ENCODE data around the gene GAREM2. TPM values are rescaled to one million over a fixed set of nuclear protein-coding genes. Genes with fewer than 3 reads are reported as not detected.

Gene GAREM2
- total RNA-seq, 4 donors from 2014 or later, result 0.39 to 0.98 (median 0.72) TPM

DNA sequence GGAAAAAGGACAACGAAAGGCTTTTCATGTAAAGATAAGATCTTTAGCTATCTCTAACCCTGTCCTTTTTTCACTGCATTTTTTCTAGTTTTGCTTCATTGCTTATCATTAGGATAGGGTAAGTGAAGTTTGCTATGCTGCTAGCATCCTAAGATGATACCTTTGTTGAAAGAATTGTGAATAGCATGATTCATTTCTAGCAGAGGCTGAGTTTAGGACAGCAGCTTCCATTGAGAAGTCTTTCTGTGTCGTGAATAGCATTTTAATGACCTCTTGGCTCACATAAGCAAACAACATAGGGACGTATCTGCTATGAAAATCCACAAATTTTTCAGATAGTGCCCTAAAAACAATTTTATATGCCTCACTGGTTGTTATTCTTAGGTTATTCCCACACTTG is 36.4 kb upstream of the GAREM2 start:
- H3K36me3 ChIP-seq, result peaks cover 24% of the 10 kb centered on the region
- 70% methylated on average over 3 of the region's 3 CpGs for WGBS

DNA sequence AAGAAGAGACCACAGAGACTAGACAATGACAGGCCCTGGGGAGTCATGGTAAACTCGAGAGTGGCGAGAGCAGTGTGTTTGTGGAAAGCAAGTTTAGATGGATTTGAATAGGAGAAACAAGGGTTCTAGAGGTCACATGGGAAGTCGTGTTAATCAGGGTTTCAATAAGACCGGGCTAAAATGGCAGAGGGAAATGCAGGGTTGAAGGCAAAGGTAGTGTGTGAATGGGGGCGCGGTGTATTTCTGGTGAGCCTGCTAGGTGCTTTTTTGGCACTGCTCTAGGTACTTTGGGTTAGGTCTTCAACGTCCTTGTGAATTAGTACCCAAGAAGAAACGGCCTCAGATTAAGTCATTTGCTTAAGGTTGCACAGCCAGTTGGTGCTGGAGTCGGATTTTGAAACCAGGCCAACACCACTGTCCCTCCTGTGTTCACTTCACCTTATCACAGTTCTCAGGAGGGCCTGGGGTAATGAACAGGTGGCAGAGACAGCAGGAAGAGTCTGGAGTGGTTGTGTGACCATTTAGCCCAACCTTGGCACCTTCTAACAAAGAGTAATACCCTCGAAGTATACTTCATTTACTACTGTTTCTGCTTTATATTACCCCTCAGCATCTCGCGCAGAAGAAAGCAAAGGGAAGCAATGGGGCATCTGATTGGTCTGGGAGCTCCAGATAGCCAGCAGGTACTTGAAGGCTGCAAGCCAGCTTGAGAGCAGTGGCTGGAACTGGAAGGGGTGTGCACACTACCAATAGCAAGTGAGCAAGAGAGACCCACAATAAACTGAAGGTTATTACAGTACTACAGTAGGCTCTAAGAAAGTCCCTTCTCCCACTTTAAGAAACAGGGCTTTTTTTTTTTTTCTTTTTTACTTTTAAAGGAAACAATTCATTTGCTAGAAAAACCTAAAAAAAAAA is 33.4 kb upstream of the GAREM2 start:
- no peak for DNase-seq (ENCODE audit: low spot score in 2 of 2)
- no peak for TF ChIP-seq EP300 (IDR thresholded peaks at IDR 0.05)
- TF ChIP-seq POLR2AphosphoS5 (IDR thresholded peaks at IDR 0.05), result no peak
- 69% methylated on average over 12 of the region's 12 CpGs for WGBS

More for the DNA sequence above, 36.4 kb upstream of the GAREM2 start:
- no peaks in the 10 kb centered on the region for H3K9me3 ChIP-seq
- H3K27me3 ChIP-seq, result no peaks in the 10 kb centered on the region
- H3K4me3 ChIP-seq, result no peak overlapping the region
- TF ChIP-seq POLR2A (IDR thresholded peaks at IDR 0.05) (no peak), EP300 (IDR thresholded peaks at IDR 0.05) (no peak), POLR2AphosphoS5 (IDR thresholded peaks at IDR 0.05) (no peak)
- TF ChIP-seq, protein P1, sequence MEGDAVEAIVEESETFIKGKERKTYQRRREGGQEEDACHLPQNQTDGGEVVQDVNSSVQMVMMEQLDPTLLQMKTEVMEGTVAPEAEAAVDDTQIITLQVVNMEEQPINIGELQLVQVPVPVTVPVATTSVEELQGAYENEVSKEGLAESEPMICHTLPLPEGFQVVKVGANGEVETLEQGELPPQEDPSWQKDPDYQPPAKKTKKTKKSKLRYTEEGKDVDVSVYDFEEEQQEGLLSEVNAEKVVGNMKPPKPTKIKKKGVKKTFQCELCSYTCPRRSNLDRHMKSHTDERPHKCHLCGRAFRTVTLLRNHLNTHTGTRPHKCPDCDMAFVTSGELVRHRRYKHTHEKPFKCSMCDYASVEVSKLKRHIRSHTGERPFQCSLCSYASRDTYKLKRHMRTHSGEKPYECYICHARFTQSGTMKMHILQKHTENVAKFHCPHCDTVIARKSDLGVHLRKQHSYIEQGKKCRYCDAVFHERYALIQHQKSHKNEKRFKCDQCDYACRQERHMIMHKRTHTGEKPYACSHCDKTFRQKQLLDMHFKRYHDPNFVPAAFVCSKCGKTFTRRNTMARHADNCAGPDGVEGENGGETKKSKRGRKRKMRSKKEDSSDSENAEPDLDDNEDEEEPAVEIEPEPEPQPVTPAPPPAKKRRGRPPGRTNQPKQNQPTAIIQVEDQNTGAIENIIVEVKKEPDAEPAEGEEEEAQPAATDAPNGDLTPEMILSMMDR (IDR thresholded peaks at IDR 0.05), result no peak
- H3K4me1 ChIP-seq, result no peaks in the 10 kb centered on the region
- DNase-seq (ENCODE audit: low spot score in 2 of 2), result no peak
- H3K27ac ChIP-seq, result no peak overlapping the region

DNA sequence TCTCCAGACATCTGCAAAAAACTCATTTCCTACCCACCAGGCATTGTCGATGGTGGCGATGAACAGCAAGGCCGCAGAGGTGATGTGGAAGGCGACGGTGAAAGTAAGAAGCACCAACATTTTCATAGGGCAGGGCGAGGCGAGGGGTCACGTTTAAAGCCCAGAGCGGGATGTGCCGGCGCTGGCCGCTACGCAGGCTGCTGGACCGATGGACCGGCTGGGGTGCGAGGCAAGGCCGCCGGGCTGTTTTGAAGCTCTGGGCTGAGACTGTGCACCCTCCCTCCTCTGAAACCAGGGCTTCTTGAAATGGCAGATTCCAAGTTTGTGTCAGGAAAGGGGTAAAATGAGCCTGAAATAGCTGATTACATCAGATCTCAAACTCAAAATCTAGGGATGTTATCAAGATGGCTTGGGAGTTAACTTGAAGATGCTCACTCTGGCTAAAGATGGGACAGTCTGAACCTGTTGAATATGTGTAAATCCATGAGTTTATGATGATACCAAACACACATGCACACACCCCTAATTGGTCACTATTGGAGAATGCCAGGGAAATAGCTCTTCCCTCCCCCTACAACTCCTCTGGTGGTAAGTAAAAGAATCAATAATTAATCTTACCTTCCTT is 31.6 kb upstream of the GAREM2 start:
- Histone ChIP-seq H3K4me1 (peaks cover 8% of the 10 kb centered on the region), H3K4me3 (no peak overlapping the region), H3K27me3 (no peaks in the 10 kb centered on the region), H3K36me3 (no peaks in the 10 kb centered on the region), H3K27ac (no peak overlapping the region), H3K9me3 (no peaks in the 10 kb centered on the region)
- WGBS, result 92% methylated on average over 18 of the region's 18 CpGs
- TF ChIP-seq POLR2AphosphoS5 (IDR thresholded peaks at IDR 0.05) (no peak), EP300 (IDR thresholded peaks at IDR 0.05) (no peak), POLR2A (IDR thresholded peaks at IDR 0.05) (no peak)
- TF ChIP-seq, protein P1 (IDR thresholded peaks at IDR 0.05), result no peak
- DNase-seq (ENCODE audit: low spot score in 2 of 2), result no peak

More for the DNA sequence above, 33.4 kb upstream of the GAREM2 start:
- no peaks in the 10 kb centered on the region for H3K4me1 ChIP-seq
- no peak overlapping the region for H3K27ac ChIP-seq
- no peaks in the 10 kb centered on the region for H3K9me3 ChIP-seq
- no peaks in the 10 kb centered on the region for H3K27me3 ChIP-seq
- peaks cover 14% of the 10 kb centered on the region for H3K36me3 ChIP-seq
- no peak overlapping the region for H3K4me3 ChIP-seq

DNA sequence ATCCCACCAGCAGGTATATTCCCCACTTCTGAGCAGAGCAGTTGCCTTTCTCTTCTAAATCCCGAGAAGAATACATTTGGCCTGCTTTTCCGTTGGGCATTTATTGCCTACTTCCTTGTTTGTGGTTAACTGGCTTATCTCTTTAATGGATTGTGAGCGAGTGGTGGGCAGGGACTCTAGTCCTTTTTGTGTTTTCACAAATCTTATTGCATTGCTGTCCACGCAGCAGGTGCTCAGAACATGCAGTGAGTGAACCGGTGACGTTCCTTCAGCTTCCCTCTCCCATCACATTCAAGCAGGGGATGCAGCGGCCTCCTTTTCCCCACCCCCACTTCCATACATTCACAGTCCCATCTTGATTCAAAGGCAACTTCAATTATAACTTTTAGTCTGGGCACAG is 28.9 kb upstream of the GAREM2 start:
- Histone ChIP-seq H3K4me1 (peaks cover 8% of the 10 kb centered on the region), H3K27me3 (no peaks in the 10 kb centered on the region), H3K36me3 (no peaks in the 10 kb centered on the region), H3K4me3 (no peak overlapping the region), H3K27ac (no peak overlapping the region), H3K9me3 (no peaks in the 10 kb centered on the region)
- WGBS, result 65% methylated on average over 7 of the region's 7 CpGs
- DNase-seq (ENCODE audit: low spot score in 2 of 2), result no peak
- TF ChIP-seq, protein P1 (IDR thresholded peaks at IDR 0.05), result no peak
- TF ChIP-seq EP300 (IDR thresholded peaks at IDR 0.05), result no peak
- no peak for TF ChIP-seq POLR2A (IDR thresholded peaks at IDR 0.05)
- no peak for TF ChIP-seq POLR2AphosphoS5 (IDR thresholded peaks at IDR 0.05)

DNA sequence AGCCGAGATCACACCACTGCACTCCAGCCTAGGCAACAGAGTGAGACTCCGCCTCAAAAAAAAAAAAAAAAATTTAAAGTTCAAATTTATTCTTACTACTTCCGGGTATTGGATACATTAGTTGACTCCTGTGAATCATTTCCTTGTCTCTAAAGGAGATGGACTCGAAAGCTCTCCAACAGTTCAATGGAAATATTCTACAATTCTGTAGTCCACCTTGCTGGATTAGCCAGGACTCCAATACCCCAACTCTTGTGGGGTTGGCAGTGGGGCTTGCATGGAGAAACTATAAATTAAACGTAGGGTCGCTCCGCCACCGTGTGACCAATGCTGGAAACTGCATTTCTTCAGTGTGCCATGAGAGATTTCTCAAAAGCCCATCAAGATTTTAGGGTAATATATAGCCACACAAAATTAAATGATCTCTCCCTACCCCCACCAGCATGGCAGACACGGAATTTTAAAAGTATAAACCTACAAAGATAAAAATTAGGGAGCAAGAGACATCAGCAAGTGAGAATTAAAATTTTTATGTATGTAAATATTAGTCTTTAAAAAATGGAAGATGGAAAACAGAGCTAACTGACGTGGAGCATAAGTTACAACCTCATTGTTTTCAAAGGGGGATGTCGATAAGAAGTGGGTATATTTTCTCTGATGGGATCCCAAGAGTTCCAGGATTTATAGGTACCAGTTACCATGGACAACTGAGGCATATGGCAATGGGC is 27.8 kb upstream of the GAREM2 start:
- no peaks in the 10 kb centered on the region for H3K9me3 ChIP-seq
- no peak for DNase-seq (ENCODE audit: low spot score in 2 of 2)
- WGBS, result 25% methylated on average over 11 of the region's 11 CpGs
- H3K4me3 ChIP-seq, result no peak overlapping the region
- no peak overlapping the region for H3K27ac ChIP-seq
- TF ChIP-seq, protein P1 (IDR thresholded peaks at IDR 0.05), result peak; percentile 62 to 79
- TF ChIP-seq POLR2AphosphoS5 (IDR thresholded peaks at IDR 0.05) (no peak), POLR2A (IDR thresholded peaks at IDR 0.05) (no peak)
- H3K36me3 ChIP-seq, result no peaks in the 10 kb centered on the region
- H3K27me3 ChIP-seq, result no peaks in the 10 kb centered on the region
- peaks cover 8% of the 10 kb centered on the region for H3K4me1 ChIP-seq
